ENCODE measurements around the gene PLEKHG7.

The PLEKHG7 gene

GRCh38 chr12:92814584-92814983 lies 111.8 kb downstream of the PLEKHG7 start:
- DNase-seq = no peak

GRCh38 chr12:92821142-92821541 lies 118.4 kb downstream of the PLEKHG7 start:
- DNase-seq = no peak
